Pulmonary artery endothelial cell (primary cell): ENCODE results near the gene DCLK2. TPM values are rescaled to one million over a fixed set of nuclear protein-coding genes. Genes with fewer than 3 reads are reported as not detected.

Experiments used
- DNase-seq: peaks from one replicate; pipeline ENCODE4 v3.0.0-alpha.2; 2011; ENCODE audit warnings: low read depth, low spot score
- total RNA-seq: library from RNA; depleted of rRNA; stranded (reverse); fragments of >200 nt; gene quantifications from 2 replicates; pipeline ENCODE4 v1.2.3, GENCODE V29; 2014

Gene DCLK2
- total RNA-seq, 1 donor from 2014 or later: 2.0 TPM

DNA sequence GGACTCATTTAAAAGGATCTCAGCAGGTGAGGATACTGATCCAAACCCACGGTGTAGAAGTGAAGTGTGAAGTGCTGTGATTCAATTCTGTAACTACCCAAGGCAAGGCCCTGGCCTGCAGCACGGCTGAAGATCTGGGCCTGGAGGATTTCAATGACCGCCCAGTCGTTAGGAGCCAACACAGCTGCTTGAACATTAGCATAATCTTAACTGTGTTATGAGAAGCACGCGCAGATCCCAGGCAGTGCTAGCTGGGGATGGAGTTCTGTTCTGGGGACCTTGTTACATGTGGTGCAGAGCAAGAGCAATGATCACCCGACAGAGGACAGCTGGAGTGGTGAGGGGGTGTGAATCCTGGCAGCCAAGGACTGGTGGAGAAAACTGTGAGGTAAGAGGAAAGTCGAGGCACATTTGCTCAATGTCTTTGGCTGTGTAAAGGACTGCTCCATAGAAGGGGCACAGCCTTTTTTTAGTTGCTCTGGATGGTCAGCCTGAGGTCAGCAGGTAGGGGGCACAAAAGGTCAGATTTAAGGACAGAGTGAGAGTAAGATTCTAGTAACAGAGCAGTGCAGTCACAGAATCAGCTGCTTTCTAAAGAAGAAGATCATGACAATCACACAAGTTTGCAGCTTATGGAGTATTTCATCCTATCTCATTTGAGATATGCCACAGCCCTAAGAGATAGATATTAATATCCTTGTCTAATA, 181.8 kb downstream of the DCLK2 start:
- DNase-seq: no peak

DNA sequence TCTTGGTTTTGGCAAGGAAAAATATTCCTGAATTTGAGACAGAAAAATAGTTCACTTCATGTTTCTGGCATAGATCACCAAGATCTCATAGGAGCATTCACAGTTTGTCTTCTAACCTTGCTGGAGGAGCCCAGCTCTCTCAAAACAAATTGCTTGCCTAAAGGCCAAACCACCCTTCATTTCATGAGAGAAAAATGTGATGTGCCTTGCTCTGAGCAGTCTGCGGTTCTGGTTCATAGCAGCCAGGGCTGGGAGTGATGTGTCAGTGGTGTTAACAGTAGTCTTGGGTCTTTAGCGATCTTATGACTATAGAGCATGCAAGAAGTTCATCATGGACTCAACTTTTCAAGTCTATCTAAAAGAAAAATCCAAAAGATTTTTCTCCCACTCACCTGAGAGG, 183.3 kb downstream of the DCLK2 start:
- DNase-seq: no peak

DNA sequence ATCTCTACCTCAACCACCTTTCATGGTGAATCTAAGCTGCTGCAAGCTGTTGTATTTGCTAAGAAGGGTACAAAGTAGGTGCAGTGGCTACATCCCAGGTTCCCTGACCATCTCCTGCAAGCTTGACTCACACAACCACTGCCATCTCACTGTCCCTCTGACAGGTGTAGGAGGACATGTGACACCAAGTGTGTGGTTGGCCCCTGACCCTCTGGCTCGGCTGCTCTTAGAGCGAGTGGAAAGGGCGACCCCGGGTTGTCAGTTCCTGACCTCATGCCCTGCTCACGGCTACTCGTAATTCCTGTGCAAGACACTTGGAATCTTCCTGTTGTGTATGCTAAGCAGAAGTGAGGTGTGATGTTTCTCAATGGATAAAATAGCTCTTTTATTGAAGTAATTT, 184.4 kb downstream of the DCLK2 start:
- DNase-seq: no peak

DNA sequence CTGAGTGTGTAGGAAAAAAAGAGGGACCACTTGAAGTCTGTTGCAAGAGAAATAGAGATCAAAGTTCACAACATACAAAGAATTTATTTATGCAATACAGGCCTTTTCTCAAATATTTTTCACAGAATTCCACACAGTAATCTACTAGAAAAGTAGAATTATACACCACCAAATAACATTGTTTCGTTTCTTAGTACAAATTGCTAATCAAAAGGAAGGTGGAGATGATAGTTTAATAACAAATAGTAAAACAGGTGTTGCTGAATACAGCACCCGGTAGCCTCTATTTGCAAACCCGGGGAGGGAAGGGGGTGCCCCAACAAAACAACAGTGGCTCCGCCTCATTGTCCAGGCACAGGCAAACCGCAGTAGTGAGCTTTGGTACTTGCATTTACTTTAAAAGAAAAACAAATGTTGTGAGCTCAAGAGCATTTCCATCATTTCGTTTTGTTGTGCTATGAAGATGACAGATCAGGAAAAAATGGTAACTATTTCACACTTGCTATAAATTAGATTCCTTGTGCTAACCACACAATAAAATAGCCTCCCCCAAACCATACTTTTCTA, 186.4 kb downstream of the DCLK2 start:
- DNase-seq: no peak

DNA sequence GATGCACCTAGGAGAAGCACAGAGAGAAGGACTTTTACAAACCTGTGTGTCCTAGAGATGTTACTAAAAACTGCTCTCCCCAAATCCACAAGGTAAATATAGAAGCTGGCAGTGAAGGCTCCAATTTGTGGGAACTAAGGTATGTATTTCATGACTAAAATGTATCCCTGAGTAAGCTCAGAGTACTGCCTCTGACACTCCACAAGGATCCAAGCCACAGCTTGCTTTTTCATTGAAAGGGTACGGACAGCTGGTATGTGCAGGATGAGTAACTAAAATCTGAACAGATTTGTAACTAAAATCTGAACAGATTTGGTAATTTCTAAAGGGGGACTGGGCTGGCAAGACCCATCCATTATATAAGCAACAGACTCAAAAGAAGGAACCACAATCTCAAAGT, 187.6 kb downstream of the DCLK2 start:
- no peak for DNase-seq

DNA sequence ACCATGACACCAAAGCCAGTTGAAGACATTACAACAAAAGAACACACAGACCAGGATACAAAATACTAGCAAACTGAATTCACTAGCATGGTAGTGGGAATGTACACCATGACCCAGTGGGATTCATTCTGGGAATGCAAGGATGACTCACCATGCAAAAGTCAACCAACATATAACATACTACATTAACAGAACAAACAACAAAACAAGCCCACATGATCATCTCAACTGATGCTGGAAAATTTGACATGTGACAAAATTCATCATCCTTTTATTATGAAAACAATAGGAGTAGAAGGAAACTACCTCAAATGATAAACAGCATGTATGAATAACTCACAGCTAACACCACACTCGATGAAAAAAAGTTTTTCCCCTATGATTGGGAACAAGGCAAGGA, 190.2 kb downstream of the DCLK2 start:
- DNase-seq: no peak

DNA sequence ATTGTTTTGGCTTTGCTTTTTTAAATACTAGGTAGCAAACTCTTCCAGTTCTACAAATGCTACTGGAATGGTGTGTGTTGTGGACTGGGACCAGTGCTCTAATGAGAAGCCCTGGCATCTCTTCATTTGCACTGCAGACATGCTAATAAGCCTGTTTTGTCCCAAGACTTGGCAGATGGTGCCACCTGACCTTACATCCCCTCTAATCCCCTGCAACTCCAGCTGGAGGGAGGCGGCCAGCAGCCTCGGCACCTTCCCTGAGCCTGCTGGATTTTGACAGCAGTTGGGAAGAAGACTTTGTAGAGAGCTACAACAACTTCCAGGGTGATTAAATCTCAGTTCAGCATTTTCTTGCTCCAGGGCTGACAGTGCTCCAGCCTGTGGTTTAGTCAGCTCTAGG, 200.0 kb downstream of the DCLK2 start:
- no peak for DNase-seq

DNA sequence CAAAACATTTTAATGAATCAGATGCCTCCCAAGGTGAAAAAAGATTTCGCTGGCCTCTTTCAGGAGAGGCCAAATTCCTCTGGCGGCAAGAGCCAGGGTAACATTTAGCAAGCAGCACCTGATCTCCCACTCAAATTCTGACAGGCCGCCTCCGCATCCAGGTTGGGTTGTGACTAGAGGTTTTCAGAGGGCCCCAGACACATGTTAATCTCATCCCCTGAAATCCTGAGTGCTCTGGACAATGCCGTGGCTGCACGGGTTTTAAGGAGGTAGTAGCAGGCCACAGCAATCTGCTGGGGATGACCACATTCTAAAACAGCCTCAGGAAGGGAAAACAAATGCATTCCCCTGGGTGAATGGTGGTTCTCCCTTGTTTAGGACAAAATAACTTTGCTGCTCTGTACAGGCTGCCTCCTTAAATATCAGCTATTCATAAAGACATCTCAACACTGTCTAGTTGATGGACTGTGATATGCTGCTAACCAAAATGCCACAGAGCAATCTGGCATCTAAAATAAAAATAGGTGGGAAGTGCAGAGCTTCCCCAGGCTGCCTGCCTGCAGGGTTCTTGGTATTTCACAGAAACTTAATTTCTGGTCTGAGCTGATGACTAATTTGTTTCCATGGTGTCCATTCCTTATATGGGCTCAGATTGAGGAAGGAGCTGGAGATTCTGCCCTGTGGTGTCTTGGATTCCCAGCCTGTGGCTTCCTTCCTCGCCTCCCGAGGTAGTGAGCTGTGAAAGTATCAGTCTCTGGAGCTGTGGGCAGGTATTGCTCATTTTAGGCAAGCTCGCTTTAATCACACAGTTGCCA, 202.0 kb downstream of the DCLK2 start:
- no peak for DNase-seq

DNA sequence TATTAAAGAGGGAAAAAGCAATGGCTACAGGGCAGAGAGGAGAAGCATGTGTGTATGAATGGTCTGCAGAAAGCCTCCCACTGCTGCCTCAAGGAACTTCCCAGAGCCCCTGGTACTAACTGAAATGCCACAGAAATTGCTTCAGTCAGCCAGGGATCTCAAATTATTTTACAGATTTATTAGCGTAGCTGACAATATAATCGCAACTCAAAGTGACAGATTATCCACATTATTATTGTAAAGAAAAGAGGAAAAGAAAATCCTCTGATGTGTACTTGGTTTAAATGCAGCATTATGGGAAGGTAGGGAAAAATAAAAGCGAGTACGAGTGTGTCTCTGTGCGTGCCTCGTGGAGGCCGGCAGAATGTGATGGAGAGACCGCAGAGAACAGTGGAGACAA, 202.7 kb downstream of the DCLK2 start:
- no peak for DNase-seq

DNA sequence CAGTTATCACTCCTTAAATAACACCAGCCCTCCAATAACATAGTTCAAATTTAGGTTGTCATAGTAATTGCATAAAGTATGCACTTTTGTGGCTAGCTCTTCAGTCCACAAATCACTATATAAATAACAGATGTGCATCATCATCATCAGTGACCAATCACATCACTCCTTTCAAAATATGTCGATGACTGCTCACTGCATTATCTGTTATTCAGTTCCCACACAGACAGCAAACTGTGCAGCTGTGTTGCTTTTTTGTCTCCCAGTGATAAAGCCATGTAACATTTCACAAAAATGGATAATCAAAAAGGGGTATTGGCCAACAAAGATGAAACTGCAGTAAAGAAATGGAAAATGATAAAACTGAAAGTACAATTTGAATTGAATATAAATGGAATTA, 205.4 kb downstream of the DCLK2 start:
- no peak for DNase-seq

DNA sequence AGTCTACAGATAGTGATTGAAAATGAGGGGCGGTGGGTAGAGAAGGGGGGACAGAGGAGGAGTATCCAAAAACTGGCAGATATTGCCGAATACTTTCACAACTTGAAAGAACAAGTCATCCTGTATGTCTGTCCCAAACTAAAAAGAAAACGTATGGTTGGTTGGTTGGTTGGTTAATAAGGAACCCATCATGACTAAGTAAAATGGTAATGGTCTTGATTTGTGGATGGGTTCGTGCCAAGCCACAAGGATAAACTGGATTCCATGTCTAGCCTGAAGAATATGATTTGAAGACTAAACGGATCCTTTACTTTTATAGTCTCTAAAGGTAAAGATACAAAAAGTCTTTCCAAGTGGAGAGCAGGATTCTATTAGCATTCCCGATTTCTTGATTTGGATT, 208.4 kb downstream of the DCLK2 start:
- DNase-seq: no peak

DNA sequence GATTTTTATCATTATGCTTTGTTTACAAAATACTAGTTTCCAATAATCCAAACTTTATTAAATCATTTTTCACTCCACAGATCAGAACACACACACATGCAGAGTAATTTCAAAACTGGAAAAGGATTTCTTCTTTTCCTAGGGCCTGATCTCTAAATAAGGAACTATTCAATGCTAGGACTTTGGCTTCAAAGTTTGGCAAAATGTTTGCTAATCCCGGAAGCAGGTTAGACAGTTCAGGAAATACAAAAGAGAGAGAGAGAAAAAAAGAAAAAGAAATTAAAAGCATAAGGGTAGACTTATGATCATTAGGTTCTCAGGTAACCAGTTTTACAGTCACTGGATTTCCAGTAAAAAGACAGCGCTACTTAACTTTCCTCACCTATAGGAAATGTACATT, 211.0 kb downstream of the DCLK2 start:
- no peak for DNase-seq

DNA sequence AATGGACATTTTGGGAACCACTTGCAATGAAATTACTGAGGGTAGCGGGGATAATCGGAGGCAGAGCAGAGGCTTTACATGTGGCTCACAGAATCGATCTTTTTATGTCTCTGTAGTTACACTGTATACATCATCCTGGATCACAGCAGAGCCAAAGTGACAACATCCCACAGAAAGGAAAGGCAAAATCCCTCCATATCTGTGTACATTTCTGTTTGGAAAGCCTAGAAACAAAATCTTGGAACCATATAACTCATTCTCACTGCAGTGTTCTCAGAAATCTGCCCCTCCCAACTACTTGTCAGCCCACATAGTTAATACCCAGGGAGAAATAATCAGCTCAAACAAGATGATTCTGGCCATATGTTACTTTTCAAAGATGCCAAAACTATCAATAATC, 211.6 kb downstream of the DCLK2 start:
- DNase-seq: no peak

DNA sequence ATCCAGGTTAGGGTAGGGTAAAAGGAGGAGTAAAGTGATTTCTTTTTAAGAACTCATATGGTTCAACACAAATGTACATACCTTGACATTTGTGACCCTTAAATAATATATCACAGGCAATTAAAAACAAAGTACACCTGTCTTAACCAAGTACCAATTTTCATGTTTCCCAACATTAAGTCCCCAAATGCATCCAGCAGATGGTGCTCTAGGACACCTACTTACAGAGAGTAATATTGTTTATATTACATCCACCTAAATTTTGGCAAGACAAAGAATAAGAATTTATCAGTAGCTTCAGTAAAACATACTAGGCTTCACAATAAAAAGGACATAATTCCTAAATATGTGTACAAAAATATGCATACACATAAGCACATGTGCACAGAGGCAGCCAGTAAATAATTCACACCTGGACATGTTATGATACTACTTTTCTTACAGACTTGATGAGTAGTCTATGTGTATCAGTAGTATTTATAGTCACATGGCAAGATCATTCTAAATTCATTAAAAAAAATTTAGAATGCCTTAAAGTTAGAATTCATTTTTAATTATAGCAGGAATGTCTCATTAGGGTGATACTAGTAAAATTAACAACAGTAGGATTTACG, 219.7 kb downstream of the DCLK2 start:
- DNase-seq: peak; percentile 13

DNA sequence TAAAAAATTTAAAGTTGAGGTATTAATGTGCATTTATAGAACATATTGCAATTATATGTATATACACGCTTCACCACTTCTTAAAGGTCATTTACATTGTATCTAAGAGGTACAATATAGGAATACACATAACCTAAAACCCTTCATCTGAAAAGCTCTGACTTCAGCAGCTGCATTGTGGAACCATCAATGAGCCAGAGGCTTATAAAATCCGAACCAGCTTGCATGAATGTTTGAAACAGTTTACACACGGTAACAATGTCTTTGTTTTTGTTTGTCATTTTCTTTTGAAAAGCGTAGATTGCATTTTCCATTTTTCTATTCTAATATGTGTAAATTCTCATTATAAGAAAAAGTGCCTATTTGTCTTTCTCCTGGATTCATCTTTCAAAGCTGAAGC, 221.6 kb downstream of the DCLK2 start:
- no peak for DNase-seq

DNA sequence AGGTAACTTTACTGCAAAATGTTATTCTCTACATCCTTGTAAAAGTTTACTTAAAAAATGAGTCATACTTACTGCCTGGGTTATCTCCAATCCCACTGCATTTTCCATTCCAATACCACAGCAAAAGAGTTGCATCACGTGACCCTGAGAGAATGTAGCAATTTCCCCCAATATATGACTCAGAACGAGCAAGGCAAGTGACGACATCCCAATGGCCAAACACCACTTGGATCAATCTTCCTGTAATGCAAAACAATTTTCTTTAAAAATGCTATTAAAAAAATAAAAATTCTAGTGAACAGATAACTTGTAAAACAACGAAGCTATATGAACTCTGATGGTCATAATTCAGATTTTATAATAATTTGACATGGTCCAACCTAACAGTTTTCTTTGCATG, 224.3 kb downstream of the DCLK2 start:
- DNase-seq: peak; percentile 60

DNA sequence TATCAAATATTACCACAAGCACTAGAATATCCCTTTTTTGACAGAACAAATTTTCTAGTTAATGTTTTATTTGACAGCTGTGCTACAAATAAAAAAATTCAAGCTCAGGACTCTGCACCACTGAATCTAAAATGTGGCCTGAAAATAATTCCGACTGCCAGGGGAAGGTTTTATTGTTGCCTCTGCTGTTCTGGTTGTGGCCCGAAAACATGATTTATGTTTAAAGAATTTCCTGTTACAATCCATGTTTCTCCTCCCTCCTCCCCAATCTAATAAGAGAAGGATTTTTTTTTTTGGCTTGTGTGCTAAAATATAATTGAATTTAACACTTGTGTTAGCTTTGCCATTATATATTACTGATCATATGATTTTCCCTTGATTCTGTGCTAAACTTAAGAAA, 227.8 kb downstream of the DCLK2 start:
- peak; percentile 30 for DNase-seq

DNA sequence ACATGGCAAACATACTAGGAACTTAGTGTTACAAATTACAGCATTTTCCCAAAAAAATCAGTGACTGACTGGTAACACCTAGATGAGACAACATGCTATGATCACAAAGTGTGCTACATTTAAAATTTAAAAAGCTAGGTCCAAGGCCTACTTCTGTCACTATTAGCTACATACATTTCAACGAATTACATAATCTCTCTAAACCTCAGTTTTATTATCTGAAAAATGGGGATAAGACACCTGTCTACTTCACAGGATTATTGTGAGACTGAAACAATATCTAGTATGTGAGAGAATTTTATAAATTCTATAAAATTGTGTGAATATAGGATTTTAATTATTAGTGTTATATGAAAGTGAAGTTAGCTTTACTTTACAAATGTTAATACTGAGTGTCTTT, 228.5 kb downstream of the DCLK2 start:
- DNase-seq: no peak
